GM10847 (cell line): Measurements from ENCODE around the gene SLA2.
A peak's percentile ranks its signal among the peaks of the same experiment; 100 is the strongest.

ENCODE experiments used
- POLR2A ChIP-seq: IDR thresholded peaks from 2 replicates; pipeline ENCODE4 v1.6.1; 2011; ENCODE audit not compliant: insufficient read length; ENCODE audit errors: extremely low read depth

The SLA2 gene

GRCh38 chr20:36574366-36575135 is 71.4 kb downstream of the SLA2 start:
- no peak for TF ChIP-seq POLR2A

DNA sequence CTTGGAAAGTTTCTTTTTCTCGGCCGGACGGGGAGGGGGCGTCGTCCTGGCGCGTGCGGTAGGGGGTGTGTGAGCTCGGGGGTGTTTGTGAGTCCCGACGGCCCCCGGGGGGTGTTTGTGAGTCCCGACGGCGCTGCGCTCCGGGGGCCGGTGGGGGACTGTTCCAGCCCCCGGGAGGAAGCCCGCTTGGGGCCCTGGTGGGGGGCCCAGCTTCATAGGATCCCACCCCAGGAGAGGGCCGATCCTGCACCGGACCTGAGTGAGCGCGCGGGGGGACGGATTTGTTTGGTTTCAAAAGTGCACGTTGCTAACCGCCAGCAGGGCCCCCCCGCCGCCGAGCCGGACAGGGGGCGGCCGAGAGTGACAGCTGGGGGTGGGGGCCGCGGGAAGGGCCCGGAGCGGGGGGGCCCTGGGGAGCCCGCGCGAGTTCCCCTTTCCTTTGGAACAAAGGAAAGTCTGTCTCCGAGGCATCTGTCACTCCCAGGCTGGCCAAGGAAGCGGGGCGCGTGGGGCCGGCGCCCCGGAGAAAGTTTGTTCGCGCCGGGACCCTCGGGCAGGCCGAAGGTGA is 72.1 kb downstream of the SLA2 start:
- no peak for TF ChIP-seq POLR2A

DNA sequence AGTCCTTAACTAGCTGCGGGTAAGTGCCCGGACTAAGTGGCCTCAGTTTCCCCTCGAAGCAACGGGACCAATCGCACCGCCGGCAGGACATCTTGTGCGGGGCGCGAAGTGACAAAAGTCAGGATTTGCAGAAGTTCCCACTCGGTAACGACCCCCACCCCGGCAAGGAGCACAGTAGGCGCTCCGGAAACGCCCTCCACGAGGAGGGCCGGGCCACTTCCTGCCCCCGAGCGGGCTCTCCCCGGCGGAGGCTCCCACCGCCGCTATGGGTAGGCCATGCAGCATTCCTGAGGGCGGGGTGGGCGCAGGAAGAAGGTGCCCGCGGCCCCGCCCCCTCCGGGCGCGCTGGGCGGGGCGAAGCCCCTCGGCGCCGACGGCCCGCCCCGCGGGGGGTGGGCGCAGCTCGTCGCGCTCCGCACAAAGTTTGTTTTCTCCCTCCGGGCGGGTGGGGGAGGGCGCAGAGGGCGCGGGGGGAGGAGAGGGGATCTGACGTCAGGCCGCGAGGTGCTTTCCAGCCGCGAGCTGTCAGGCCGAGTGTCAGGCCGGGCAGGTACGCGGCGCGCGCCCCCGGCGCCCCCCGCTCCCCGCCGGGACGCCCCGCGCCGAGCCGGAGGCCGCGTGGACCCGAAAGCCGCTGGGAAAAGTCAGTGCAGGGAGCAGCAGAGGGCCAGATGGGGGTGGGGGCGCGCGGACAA is 72.7 kb downstream of the SLA2 start, which contains the start of gene TGIF2:
TGIF2 (plus strand) TSS at position 495 of the 695 bp plus-strand sequence. CDS start 5,178 bp downstream, outside the sequence.
- peak; percentile 73 for TF ChIP-seq POLR2A

DNA sequence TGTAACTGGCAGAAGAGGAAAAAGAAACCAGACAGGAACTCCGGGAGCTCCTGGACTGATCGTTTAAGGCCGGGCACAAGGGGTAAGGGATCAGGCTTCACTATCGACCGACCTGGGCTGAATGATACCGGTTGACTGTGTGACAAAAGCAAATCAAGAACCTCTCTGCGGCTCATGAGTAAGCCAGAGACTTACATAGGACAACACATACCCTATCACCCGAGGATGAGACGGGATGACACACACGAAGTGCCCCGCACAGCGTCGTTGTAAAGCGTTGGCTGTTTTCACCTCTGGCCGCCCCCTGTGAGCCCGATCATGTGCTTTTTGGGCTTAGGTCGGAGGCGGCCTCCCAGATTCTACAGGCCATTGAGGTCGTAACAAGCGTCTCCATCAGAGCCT is 73.3 kb downstream of the SLA2 start:
- TF ChIP-seq POLR2A = no peak

DNA sequence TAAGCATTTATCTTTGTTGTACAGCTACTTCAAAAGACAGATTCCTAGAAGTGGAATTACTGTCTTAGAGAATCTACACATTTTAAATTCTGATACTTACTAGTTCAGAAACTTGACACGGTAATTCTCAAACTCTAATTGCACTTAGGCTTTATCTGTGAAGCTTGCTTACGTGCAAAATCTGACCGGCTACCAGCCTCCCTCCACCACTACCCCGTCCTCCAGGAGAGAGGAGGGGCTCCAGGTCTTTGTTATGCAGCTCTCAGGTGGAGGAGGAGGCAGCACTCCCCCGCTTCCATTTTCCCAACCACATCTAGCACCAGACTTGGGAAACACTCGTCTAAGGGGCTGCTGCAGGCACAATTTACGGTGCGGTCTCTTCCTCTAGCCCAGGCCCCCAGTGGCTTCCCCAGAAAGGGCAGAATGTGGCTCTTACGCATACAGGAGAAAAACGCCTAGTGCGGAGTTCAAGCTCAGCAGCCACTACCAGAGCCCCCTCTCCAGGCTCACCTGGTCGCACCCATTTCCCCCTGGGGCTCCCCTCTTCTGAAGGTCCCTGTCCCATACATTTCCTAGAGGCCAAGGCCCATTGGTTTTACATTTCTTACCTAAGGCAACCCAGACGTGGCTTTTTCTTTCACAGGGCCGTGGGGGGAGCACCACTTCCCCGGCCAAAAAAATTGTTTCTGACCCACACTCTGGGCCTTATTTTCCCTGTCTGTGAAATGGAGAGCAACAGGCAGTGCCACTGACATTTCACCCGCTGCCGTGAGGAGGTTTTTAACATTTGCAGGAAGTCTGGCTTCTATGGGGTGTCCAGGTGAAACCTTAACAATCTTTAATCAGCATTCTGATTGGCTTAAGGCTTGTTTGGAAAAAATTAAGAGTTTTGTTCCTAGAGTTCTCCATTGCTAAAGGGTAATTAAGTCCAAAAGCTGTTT is 74.2 kb downstream of the SLA2 start:
- TF ChIP-seq POLR2A = no peak

DNA sequence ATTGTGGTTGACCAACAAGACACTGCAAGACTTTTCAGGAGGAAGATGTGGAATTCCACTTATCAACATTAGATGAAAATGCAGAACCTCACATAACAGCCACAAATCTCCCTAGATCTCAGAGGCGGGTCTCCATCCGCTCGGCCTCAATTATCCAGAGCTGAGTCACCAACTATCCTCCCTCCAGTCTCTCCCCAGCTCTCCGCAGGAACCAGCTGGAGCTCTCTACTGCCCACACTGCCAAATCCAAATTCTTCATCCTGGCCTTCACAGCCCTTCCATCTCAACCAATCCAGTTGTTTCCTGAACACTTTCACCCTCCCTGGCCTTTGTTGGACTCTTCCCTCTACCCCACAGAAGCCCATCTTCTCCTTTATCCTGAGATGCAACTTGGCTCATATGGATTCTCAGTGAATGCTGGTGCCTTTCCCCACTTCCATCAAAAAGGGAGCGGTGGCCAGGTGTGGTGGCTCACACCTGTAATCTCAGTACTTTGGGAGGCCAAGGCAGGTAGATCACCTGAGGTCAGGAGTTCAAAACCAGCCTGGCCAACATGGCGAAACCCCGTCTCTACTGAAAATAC is 76.1 kb downstream of the SLA2 start:
- no peak for TF ChIP-seq POLR2A

GRCh38 chr20:36565520-36565919 is 80.5 kb downstream of the SLA2 start:
- no peak for TF ChIP-seq POLR2A

DNA sequence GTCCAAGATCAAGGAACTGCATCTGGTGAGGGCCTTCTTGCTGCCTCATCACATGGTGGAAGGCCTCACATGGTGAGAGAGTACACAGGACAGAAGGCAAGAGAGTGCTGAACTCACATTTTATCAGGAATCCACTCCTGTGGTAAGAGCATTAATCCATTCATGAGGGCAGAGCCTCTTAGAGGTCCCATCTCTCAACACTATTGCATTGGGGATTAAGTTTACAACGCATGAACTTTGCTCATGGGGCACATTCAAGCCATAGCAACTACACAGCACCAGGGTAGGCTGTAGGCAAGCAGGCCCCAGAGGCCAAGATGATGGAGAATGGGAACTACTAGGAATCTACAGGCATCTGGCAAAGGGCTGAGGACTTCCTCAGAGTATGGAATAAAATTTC is 82.6 kb downstream of the SLA2 start:
- TF ChIP-seq POLR2A = no peak

- TF ChIP-seq POLR2A = no peak
Observed at GRCh38 chr20:36562724-36563123, 83.3 kb downstream of the SLA2 start.
